K562 (cell line): ENCODE measurements around the gene TDRKH. TPM values are rescaled to one million over a fixed set of nuclear protein-coding genes. Genes with fewer than 3 reads are reported as not detected.
A peak's percentile ranks its signal among the peaks of the same experiment; 100 is the strongest.

ENCODE experiments used
- ATAC-seq: fragments of 200-7000 bp; cut with Tn5 transposase; 3 replicates; pipeline ENCODE4 v1.9.1; 2020; ENCODE audit warnings: moderate library complexity
- BruUV-seq: library from RNA; stranded (reverse); fragments of 400-500 nt; replicated peaks from 2 replicates; lab custom pipeline; 2021; lab: Mats Ljungman, UMichigan
- CTCF ChIA-PET: fragments of 300-600 bp; formaldehyde crosslinking; extraction: SDS; loops from one replicate; lab custom pipeline; 2021; ENCODE audit warnings: low intra/inter-chr PET ratio; lab: Yijun Ruan, JAX
- POLR2A ChIA-PET: fragments of 300-600, 350-650 bp; sonication (Branson Sonifier 250); formaldehyde crosslinking; extraction: SDS; loops from one replicate; lab custom pipeline; 2021; ENCODE audit warnings: antibody characterized with exemption, inconsistent platforms; lab: Yijun Ruan, JAX
- DNase-seq, 4 experiments: peaks; one replicate each; pipeline versions ENCODE4 v3.0.0 to v3.0.0-alpha.2; 2011 to 2018; ENCODE audit warnings: low spot score in 3 of 4, mixed read lengths in 3 of 4; ENCODE audit errors: extremely low read depth in 1 of 4
- FAIRE-seq: peaks from 2 replicates; lab custom pipeline; 2011; peaks lifted over from hg19 to GRCh38; lab: Jason Lieb, UNC
- H2AFZ ChIP-seq: 2 replicates; pipeline ENCODE4 v1.6.0; 2011; ENCODE audit warnings: low read depth, low read length, control low read depth, inconsistent platforms
- H3K27ac ChIP-seq: fragments of 200-600 bp; 3 replicates; pipeline ENCODE4 v1.8.0; 2011; ENCODE audit warnings: low read depth, mild to moderate bottlenecking, control low read depth, inconsistent platforms, low read length, moderate library complexity, mixed read lengths; ENCODE audit errors: extremely low read depth
- H3K27me3 ChIP-seq, 2 experiments: fragments of 300-600 bp in 1 of 2; 2 replicates in 1 of 2; 3 replicates in 1 of 2; pipeline versions ENCODE4 v1.6.0 to v1.8.0; 2011; ENCODE audit warnings: inconsistent platforms in 2 of 2, low read length in 2 of 2, mild to moderate bottlenecking in 1 of 2, mixed read lengths in 1 of 2, moderate library complexity in 1 of 2; ENCODE audit not compliant: control insufficient read depth in 2 of 2, insufficient read depth in 2 of 2
- H3K36me3 ChIP-seq: fragments of 300-600 bp; 3 replicates; pipeline ENCODE4 v1.8.0; 2011; ENCODE audit warnings: mild to moderate bottlenecking, low read length, inconsistent platforms; ENCODE audit not compliant: control insufficient read depth, insufficient read depth
- H3K4me1 ChIP-seq, 2 experiments: fragments of 200-600 bp in 1 of 2; replicated peaks in 1 of 2; 2 replicates in 1 of 2; 3 replicates in 1 of 2; pipeline versions ENCODE4 v1.5.1 to v1.8.0; 2011; ENCODE audit warnings: inconsistent platforms in 2 of 2, low read length in 2 of 2, mild to moderate bottlenecking in 1 of 2, mixed read lengths in 1 of 2, moderate library complexity in 1 of 2; ENCODE audit not compliant: control insufficient read depth in 2 of 2, insufficient read depth in 2 of 2
- H3K4me2 ChIP-seq: 2 replicates; pipeline ENCODE4 v1.6.1; 2011; ENCODE audit warnings: low read length, control low read depth, inconsistent platforms, mixed read lengths; ENCODE audit not compliant: insufficient read depth
- H3K4me3 ChIP-seq: fragments of 200-600 bp; sonication (generic), shearing (Covaris generic); 2 replicates; pipeline ENCODE4 v1.5.1; 2016; ENCODE audit warnings: control low read depth, inconsistent platforms
- H3K79me2 ChIP-seq: fragments of 200-600 bp; 3 replicates; pipeline ENCODE4 v1.8.0; 2011; ENCODE audit warnings: low read length, inconsistent platforms; ENCODE audit not compliant: control insufficient read depth, insufficient read depth
- H3K9ac ChIP-seq, 2 experiments: 2 replicates each; pipeline versions ENCODE4 v1.6.0 to v1.6.1; 2011; ENCODE audit warnings: low read depth in 2 of 2, low read length in 2 of 2, control low read depth in 1 of 2, inconsistent platforms in 1 of 2, mild to moderate bottlenecking in 1 of 2, mixed read lengths in 1 of 2; ENCODE audit not compliant: insufficient read depth in 1 of 2
- H3K9me1 ChIP-seq: one replicate; pipeline ENCODE4 v1.6.0; 2011; ENCODE audit warnings: inconsistent platforms, mild to moderate bottlenecking, low read length, moderate library complexity; ENCODE audit not compliant: control insufficient read depth, insufficient read depth
- H3K9me3 ChIP-seq: replicated peaks from 2 replicates; pipeline ENCODE4 v1.5.1; 2011; ENCODE audit warnings: low read depth, low read length, inconsistent platforms; ENCODE audit not compliant: control insufficient read depth, insufficient read depth
- H4K20me1 ChIP-seq: replicated peaks from 2 replicates; pipeline ENCODE4 v1.6.1; 2011; ENCODE audit warnings: low read length, inconsistent platforms, mixed read lengths; ENCODE audit not compliant: control insufficient read depth, insufficient read depth
- COPS2 ChIP-seq: fragments of 450-650 bp; conservative IDR thresholded peaks from 2 replicates; pipeline ENCODE4 v1.6.1; 2016; ENCODE audit warnings: mild to moderate bottlenecking, moderate library complexity
- HDAC6 ChIP-seq: IDR thresholded peaks from 2 replicates; pipeline ENCODE4 v1.6.1; 2012; ENCODE audit warnings: low read depth, mild to moderate bottlenecking, control low read depth, inconsistent platforms, low read length, moderate library complexity
- NRF1 ChIP-seq, 2 experiments: fragments of 450-650 bp; IDR thresholded peaks in 1 of 2; conservative IDR thresholded peaks in 1 of 2; 2 replicates each; pipeline ENCODE4 v1.6.1; 2014; ENCODE audit warnings: mild to moderate bottlenecking in 2 of 2
- PRDM10 ChIP-seq: fragments of 450-650 bp; IDR thresholded peaks from 2 replicates; pipeline ENCODE4 v1.6.1; 2018; ENCODE audit not compliant: partially characterized antibody
- RUNX1 ChIP-seq: sonication (generic); IDR thresholded peaks from 2 replicates; pipeline ENCODE4 v1.6.1; 2016; ENCODE audit warnings: antibody characterized with exemption, low read depth
- TCFL5 ChIP-seq: fragments of 250-450 bp; sonication (Bioruptor Pico); conservative IDR thresholded peaks from 2 replicates; pipeline ENCODE4 v1.6.1; 2021; ENCODE audit warnings: mild to moderate bottlenecking, moderate library complexity, matching md5 sums
- WGBS: fragments of 100-300 bp; shearing (Covaris generic); methylation state at CpG from one replicate; pipeline ENCODE4 v1.1.6; 2016; ENCODE audit warnings: low coverage, mixed read lengths; ENCODE audit not compliant: insufficient coverage; ENCODE audit errors: missing lambda C conversion rate; 5-methylcytosine and 5-hydroxymethylcytosine counted together
- in situ Hi-C: fragments of 300-500 bp; cut with MboI; formaldehyde crosslinking; loops from 4 replicates; pipeline ENCODE4 v1.15.0; 2018; ENCODE audit warnings: inconsistent platforms, mixed read lengths
- intact Hi-C: fragments of 100-400 bp; cut with micrococcal nuclease; formaldehyde crosslinking; loops from 2 replicates; pipeline ENCODE4 v1.14.2; 2022
- polyA plus RNA-seq, 8 experiments: library from polyadenylated mRNA; depleted of rRNA in 4 of 8; stranded (reverse) in 5 of 8; unstranded in 3 of 8; fragments of >200 nt; fragmentation: Nextera tagmentation in 2 of 8; fragmentation: Illumina TruSeq in 1 of 8; extraction: Ambion mirVana in 2 of 8; extraction: Trizol in 1 of 8; gene quantifications; 2 replicates each; pipeline versions ENCODE4 v1.2.1 to v1.2.3, GENCODE V29; 2011 to 2014; ENCODE audit warnings: inconsistent platforms in 1 of 8, missing spikeins in 1 of 8
- total RNA-seq, 7 experiments: library from RNA; depleted of rRNA in 6 of 7; stranded (reverse); fragments of >200 nt in 6 of 7; fragmentation: Illumina TruSeq in 2 of 7; extraction: Trizol in 2 of 7; gene quantifications; 2 replicates each; pipeline versions ENCODE4 v1.2.1 to v1.2.3, GENCODE V29; 2011 to 2021; ENCODE audit warnings: low replicate concordance in 1 of 7
- TF ChIP-seq, protein P1 (sequence below), 3 experiments: fragments of 200-800 bp in 1 of 3; sonication (Bioruptor generic) in 1 of 3; sonication (generic) in 1 of 3; formaldehyde crosslinking in 1 of 3; IDR thresholded peaks; 2 replicates each; pipeline versions ENCODE4 v1.6.1 to v1.8.0; 2016 to 2022; ENCODE audit warnings: mild to moderate bottlenecking in 2 of 3, missing compliant biosample characterization in 2 of 3, missing genetic modification characterization in 2 of 3, missing genetic modification reagents in 1 of 3

The TDRKH gene
- total and polyA plus RNA-seq, 9 of the 15 experiments (the other 6 are each of a cell fraction or from before 2014, with no cell fraction given), result 4.3 to 21.3 (median 8.4) TPM

DNA sequence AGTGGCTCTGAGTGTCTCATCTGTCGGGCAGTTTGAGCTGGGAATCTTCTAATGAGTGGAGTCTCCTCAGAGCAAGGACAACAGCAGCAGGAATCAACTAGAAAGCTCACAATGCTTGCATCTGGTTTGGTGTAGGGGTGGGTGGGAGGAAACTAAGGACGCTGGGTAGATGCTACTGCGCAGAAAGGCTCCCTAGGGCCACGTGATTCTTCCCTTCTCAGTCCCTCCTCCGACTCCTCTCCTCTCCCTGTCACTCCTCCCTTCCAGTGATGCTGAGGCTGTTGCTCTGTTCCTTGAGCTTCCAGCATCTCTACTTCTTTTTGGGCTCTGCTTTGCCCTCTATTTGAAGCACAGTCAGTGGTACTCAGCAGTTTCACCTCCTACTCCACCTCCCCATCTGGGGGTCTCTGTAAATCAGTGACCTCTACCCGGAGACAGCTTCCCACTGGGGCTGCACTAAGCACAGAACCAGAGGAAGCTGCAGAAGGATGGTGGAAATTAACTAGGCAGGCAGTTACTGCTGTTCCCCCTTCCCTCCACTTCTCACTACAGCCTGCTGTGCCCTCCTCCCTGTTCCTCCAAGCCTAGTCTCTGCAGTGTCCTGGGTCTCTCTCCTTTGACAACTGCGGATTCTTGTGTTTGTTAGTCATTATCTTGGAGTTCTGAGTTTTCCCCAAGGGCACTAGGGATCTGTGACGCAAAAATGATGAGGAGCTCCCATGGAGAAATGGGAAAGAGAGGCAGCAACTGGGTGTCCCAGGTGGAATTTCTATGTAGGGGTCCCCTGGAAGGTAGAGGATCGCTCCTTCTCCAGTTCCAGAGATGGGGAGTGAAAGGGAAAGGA, 9.1 kb upstream of the TDRKH start (continued):
- no peak for TF ChIP-seq PRDM10

DNA sequence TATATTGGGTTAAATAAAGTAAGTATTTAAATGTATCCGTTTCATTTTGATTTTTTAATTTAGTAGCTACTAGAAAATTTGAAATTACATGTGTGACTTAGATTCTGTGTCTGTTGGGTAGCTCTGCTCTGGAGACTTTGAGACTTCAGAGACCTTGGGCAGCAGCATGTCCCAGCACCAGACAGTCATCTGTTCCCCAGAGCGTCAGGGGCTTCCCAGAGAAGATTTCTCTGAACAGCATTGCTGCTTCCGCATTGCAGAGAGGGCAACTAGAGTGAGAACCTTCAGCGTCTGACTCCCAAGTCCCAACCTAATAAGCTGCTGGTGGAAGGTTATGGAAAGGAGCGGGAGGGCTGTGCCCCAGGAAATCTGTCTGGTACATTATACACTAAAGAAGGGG, 8.3 kb upstream of the TDRKH start:
- Histone ChIP-seq H4K20me1 (peaks cover 19% of the 10 kb centered on the region), H3K27me3 (peaks cover 28 to 57% of the 10 kb centered on the region in 2 experiments), H3K36me3 (no peaks in the 10 kb centered on the region), H3K79me2 (no peaks in the 10 kb centered on the region), H3K27ac (no peak overlapping the region), H3K4me3 (no peak overlapping the region), H3K9me1 (no peaks in the 10 kb centered on the region), H3K9ac (no peak overlapping the region), H3K4me2 (no peak overlapping the region), H3K9me3 (no peaks in the 10 kb centered on the region), H2AFZ (no peak overlapping the region), H3K4me1 (peaks cover 0 to 8% of the 10 kb centered on the region in 2 experiments; a peak in 1 of 5 replicates)
- ChIA-PET POLR2A (interaction anchor here (1.6 kb wide), 1 partner anchor 10 kb away, joined by 5 read pairs; no protein-coding TSS in a partner anchor), CTCF (no interaction called here)
- TF ChIP-seq TCFL5, result no peak
- no peak for TF ChIP-seq RUNX1
- TF ChIP-seq, protein P1, sequence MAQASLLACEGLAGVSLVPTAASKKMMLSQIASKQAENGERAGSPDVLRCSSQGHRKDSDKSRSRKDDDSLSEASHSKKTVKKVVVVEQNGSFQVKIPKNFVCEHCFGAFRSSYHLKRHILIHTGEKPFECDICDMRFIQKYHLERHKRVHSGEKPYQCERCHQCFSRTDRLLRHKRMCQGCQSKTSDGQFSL (CRISPR knock-in tag; IDR thresholded peaks at IDR 0.05), result no peak
- TF ChIP-seq, protein P1 (tag; IDR thresholded peaks at IDR 0.05), result no peak
- TF ChIP-seq HDAC6, result no peak
- no peak for TF ChIP-seq NRF1 (conservative IDR thresholded peaks at IDR 0.05 in 1 of 2, IDR thresholded peaks at IDR 0.05 in 1 of 2)
- TF ChIP-seq COPS2, result no peak
- DNase-seq (no peak), FAIRE-seq (no peak), ATAC-seq (0 out of 3 replicates have a peak, but pooled peaks have one; percentile 24)
- in situ Hi-C loops, result no loop called here
- intact Hi-C loops, result no loop called here
- 8% methylated on average over 5 of the region's 5 CpGs for WGBS
- BruUV-seq, result no TSS peak
